NCI-H1105 treated with DMSO at 0.1 percent for 48 hours (cell line): ENCODE data around the gene OST4.
"Not testable (repeated sequence)": the region's sequence is repeated elsewhere in the genome, so short reads cannot be mapped to it uniquely, and the experiment has no call there.

Experiments
- DNase-seq: peaks from one replicate; lab custom pipeline; 2025; lab: John Stamatoyannopoulos, UW

OST4 gene

GRCh38 chr2:27071277-27071989, at the start of gene OST4:
TSS of gene OST4 (minus strand) at chr2:27071654.
- peak; percentile 81 for DNase-seq

DNA sequence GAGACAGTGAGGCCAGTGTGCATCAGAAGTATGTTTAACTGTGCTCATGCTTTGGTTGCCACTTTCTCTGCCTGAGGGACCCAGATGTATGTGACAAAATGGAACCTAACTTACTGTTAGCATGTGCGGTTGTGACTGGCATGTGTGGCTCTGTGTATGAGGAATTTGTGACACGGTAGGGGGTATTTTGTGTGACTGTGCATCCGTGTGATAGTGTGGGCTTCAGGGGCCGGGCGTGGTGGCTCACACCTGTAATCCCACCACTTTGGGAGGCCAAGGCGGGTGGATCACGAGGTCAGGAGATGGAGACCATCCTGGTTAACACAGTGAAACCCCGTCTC, 47.8 kb upstream of the OST4 start:
- DNase-seq: not testable (repeated sequence)

DNA sequence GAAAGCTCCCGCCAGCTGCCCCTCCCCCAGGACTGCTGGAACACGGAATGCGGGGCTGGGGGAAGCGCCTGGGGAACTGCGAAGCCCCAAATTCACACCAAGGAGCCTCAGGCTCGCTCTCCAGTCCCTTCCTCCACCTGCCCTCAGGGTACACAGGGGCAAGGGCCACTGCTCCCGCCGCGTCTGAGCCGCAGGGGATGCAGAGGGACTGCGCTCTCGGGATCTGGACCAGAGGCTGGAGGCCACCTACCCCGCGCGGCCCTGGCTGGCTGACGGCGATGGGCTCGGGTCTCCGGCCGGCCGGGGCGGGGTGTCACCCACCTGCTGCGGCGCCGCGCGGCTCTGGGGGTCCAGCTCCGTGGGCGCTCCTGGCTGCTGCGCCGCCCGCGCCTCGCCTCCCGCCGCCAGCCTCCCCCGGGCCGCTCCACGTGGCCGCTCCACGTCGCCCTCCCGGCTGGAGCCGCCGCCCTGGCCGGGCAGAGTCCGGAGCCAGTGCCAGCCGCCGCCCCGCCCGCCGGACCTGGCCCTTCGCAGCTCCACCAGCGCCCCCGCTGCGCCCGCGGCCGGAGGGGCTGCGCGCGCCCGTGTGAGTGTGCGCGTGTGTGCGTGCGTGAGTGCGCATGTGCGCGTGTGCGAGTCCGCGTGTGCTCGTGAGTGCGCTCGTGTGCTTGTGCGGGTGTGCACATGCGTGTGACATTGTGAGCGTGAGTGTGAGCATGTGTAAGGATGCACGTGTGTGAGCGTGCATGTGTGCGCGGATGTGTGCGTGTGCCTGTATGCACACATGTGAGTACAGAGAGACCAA, 47.3 kb upstream of the OST4 start, which contains the start of gene CGREF1:
TSS of gene CGREF1 (minus strand) at position 604 of the 805 bp plus-strand sequence. CDS start 14,762 bp downstream, outside the sequence.
- peak; percentile 10 for DNase-seq

DNA sequence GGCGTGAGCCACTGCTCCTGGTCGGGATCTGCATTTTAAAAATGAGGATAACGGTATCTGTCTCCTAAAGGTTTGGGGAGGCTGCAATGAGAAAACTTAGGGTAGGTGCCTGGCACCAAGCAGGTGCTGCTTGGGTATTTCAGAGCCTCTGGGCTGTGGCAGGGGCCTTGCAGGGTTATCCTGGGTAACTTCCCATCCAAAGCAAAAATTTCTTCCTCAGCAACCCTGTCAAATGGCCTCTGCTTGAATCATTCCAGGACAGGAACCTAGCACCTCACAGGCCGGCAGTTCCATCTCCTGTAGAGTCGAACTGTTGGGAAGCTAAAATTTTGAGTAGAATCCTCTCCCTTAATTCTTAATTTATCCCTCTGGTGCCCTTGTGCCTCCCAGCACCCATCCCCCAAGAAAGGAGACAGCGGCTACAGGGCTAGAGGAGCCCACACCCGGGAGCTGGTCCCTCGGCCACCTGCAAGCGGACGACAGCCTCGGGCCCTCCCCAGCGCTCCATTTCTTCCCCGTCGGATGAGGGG, 46.6 kb upstream of the OST4 start:
- DNase-seq: no peak

- no peak for DNase-seq
These were observed 44.1 kb upstream of the OST4 start for GRCh38 chr2:27115519-27115918.

DNA sequence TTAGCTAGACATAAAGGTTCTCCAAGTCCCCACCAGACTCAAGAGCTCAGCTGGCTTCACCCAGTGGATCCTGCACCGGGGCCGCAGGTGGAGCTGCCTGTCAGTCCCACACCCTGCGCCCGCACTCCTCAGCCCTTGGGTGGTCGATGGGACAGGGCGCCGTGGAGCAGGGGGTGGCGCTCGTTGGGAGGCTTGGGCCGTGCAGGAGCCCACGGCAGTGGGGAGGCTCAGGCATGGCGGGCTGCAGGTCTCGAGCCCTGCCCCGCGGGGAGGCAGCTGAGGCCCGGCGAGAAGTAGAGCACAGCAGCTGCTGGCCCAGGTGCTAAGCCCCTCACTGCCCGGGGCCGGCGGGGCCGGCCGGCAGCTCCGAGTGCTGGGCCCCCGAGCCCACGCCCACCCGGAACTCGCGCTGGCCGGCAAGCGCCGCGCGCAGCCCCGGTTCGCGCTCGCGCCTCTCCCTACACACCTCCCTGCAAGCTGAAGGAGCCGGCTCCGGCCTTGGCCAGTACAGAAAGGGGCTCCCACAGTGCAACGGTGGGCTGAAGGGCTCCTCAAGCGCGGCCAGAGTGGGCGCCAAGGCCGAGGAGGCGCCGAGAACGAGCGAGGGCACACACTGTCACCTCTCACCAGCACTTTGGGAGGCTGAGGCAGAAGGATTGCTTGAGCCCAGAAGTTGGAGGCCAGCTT, 40.1 kb upstream of the OST4 start:
- DNase-seq: not testable (repeated sequence)

GRCh38 chr2:27110603-27111352, 39.3 kb upstream of the OST4 start:
- DNase-seq: not testable (repeated sequence)

DNA sequence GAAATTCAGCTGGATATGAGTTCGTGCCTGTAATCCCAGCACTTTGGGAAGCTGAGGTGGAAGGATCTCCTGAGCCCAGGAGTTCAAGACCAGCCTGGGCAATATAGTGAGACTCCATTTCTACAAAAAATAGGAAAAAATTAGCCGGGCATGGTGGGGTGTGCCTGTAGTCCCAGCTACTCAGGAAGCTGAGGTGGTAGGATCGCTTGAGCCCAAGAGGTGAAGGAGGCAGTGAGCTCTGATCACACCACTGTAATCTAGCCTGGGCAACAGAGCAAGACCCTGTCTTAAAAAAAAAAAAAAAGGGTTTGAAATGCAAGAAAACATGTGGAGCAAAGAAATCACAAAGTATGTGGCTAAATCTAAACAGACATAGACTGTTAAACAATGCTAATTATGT, 37.6 kb upstream of the OST4 start:
- DNase-seq: no peak

DNA sequence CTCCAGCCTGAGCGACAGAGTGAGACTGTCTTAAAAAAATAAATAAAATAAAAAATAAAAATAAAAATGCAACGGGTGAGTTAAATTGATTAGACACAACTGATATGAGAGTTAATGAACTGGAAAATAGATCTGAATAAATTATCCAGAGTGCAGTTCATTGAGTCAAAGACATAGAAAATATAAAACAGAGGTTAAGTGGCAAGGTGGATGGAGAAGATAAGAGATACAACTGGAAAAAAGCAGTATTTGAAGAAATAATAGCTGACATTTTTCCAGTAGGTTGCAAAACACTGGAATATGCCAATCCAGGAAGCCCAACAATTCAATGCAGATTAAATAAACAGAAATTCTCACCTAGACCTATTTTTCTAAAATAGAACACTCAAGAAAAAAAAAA, 36.8 kb upstream of the OST4 start:
- no peak for DNase-seq

DNA sequence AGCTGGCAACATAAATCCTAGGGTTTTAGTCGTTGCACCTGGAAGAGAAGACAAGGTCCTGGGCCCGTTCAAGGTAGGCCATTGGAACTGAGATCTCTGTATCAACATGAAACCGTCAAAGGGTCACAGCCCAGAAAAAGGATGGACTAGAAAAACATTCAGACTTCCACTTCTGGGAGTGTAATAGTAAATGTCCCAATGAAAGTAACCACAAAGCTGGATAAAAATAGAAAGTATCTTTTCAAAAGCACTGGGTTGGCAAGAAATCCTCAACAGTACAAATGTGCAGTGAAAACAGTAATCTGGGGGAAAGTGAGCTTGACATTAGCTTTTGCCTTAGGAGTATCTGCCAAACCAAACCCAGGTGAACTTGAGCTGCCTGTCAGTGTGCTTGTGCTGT, 34.5 kb upstream of the OST4 start:
- DNase-seq: no peak

GRCh38 chr2:27102329-27102728, 30.9 kb upstream of the OST4 start:
- no peak for DNase-seq

GRCh38 chr2:27100036-27100435, 28.6 kb upstream of the OST4 start:
- no peak for DNase-seq

DNA sequence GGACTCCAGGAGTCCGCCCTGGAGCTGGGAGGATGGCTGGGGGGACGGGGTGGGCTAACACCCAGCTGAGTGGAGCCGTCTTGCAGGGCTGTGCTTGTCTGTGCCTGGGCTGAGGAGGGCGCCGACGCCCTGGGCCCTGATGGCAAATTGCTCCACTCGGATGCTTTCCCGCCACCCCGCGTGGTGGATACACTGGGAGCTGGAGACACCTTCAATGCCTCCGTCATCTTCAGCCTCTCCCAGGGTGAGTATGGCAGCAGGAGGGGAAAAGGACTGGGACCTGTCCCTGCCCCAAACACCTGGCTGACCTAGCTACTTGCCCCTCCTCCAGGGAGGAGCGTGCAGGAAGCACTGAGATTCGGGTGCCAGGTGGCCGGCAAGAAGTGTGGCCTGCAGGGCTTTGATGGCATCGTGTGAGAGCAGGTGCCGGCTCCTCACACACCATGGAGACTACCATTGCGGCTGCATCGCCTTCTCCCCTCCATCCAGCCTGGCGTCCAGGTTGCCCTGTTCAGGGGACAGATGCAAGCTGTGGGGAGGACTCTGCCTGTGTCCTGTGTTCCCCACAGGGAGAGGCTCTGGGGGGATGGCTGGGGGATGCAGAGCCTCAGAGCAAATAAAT, 28.0 kb upstream of the OST4 start:
- no peak for DNase-seq

DNA sequence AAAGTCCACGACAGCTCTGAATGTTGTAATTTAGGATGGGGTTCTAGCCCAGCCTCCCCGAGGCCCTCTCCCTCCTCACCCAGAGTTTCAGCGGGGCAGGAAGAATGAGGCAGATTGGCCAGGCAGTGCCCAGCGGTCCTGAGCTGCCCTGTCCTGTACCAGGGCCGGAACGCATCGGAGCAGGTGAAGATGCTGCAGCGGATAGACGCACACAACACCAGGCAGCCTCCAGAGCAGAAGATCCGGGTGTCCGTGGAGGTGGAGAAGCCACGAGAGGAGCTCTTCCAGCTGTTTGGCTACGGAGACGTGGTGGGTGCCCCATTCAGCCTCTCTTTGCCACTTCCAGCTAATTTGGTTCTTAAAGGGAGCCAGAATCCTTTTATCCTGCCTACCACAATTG, 25.9 kb upstream of the OST4 start:
- DNase-seq: no peak

DNA sequence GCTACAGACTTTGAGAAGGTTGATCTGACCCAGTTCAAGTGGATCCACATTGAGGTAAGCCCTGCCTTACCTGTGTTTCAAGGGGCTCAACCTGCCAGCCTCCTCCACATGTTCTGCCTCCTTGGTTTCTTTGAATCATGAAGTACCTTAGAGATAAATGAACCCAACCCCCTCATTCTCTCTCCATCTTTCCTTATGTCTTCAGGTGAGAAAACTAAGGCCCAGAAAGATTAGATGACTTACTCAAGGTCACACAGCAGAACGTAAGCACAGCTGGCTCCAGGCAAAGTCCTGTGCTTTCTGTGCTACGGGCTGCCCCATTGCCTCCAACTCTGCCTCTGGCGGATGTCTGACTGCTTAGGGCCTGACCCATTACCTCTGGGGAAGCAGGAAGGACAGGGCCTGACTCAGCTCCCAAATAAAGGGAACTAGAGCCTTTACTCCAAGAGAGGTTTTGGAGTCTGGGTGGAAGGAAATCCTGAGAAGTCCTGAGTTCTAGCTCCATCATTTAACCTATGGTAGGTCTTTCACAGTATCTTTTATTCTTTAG, 25.4 kb upstream of the OST4 start:
- DNase-seq: no peak

DNA sequence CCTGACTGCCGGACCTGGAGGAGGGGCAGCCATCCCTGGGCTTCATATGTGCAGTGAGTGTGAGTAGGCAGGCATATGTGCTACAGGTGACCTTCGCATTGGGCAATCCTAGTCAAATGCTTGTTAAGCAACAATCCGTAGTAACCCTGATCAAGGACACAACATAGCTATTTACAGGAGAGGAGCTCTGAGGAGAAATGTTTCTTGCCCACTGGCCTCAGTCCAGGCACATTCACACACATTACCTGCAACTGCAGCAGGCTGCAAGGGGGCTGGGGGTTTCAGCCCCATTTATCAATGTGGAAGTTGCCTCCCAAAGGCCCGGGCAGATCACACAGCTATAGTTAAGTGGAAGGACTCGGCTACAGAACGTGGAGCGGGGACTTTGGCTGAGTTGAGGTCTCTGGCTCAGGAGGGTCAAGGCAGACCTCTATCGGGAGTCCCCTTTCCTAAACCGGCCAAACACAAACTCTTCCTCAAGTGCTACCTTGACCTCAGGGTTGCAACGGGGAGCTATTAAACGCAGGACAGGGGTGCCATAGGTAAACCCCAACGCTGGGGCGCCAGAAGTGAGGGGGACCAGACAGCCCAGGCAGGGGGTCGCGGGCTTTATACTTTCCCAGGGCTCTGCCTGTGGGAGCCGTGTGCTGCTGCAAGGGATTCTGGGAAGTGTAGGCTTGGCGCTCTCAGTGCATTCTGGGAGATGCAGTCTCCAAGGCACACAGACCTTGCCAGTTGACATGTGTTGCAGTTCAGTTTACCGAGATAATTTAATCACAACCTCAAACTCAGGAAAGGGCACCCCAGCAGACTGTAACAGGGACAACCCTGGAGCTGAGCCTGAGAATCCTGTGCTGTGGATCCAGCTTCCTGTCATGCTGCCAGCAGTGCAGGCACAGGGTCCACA, 24.5 kb upstream of the OST4 start:
- peak; percentile 34 for DNase-seq

DNA sequence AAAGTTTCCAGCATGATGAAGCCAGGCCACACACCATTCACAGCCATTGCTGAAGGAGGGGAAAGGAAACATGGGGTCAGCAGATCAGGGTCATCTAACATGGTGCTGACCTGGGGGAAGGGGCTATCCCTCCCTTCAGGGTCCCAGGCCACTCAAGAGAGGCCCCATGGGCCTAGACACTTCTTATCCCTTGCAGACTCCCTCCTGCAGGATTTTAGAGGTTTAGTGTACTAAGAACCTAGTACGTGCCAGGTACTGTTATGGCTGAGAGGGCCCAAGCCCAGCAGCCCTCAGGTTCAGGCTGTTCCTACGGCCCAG, 23.9 kb upstream of the OST4 start:
- DNase-seq: no peak

- no peak for DNase-seq
These were observed 23.0 kb upstream of the OST4 start for GRCh38 chr2:27094353-27094984.

- DNase-seq: no peak
These were observed 22.2 kb upstream of the OST4 start for GRCh38 chr2:27093430-27094352.
